Memory B cell (primary cell): ENCODE results near the gene TPRN.

Source experiments
- ATAC-seq: fragments of 150-1000 bp; cut with Tn5 transposase; 2 replicates; pipeline ENCODE4 v1.10.0; 2021; ENCODE audit warnings: low read depth, mild to moderate bottlenecking, moderate library complexity
- DNase-seq, 2 donors: peaks; one replicate each; pipeline ENCODE4 v3.0.0; 2022; ENCODE audit warnings: low spot score in 2 of 2
- H3K27ac Mint-ChIP-seq: one replicate; pipeline ENCODE4 v1.8.0; 2022; ENCODE audit warnings: mild to moderate bottlenecking, moderate library complexity, mixed read lengths
- H3K27me3 Mint-ChIP-seq: one replicate; pipeline ENCODE4 v1.8.0; 2022; ENCODE audit warnings: mixed read lengths
- H3K36me3 Mint-ChIP-seq: one replicate; pipeline ENCODE4 v1.8.0; 2022; ENCODE audit warnings: mild to moderate bottlenecking, mixed read lengths
- H3K4me1 Mint-ChIP-seq: one replicate; pipeline ENCODE4 v1.8.0; 2022; ENCODE audit warnings: mixed read lengths
- H3K4me3 Mint-ChIP-seq: one replicate; pipeline ENCODE4 v1.8.0; 2022; ENCODE audit warnings: mild to moderate bottlenecking, moderate library complexity, mixed read lengths
- H3K9me3 Mint-ChIP-seq: one replicate; pipeline ENCODE4 v1.8.0; 2022; ENCODE audit warnings: mixed read lengths

Gene TPRN

GRCh38 chr9:137164370-137165249, 35.9 kb downstream of the TPRN start:
- Mint-ChIP-seq H3K27me3 (peaks cover 28% of the 10 kb centered on the region), H3K4me3 (no peak overlapping the region)

GRCh38 chr9:137163805-137164204, 36.7 kb downstream of the TPRN start:
- H3K36me3 Mint-ChIP-seq, result no peaks in the 10 kb centered on the region
- H3K4me1 Mint-ChIP-seq, result peaks cover 8% of the 10 kb centered on the region
- peaks cover 32% of the 10 kb centered on the region for H3K27me3 Mint-ChIP-seq
- DNase-seq, result no peak
- no peak overlapping the region for H3K4me3 Mint-ChIP-seq
- no peak for ATAC-seq
- no peaks in the 10 kb centered on the region for H3K9me3 Mint-ChIP-seq
- H3K27ac Mint-ChIP-seq, result no peak overlapping the region

More at GRCh38 chr9:137164370-137165249, 35.9 kb downstream of the TPRN start:
- Mint-ChIP-seq H3K9me3 (no peaks in the 10 kb centered on the region), H3K4me1 (peaks cover 4% of the 10 kb centered on the region), H3K27ac (no peak overlapping the region), H3K36me3 (no peaks in the 10 kb centered on the region)
- DNase-seq (no peak), ATAC-seq (no peak)

- Mint-ChIP-seq H3K9me3 (no peaks in the 10 kb centered on the region), H3K27ac (no peak overlapping the region), H3K27me3 (peaks cover 30% of the 10 kb centered on the region), H3K4me3 (peak overlapping the region; percentile 57), H3K4me1 (peaks cover 7% of the 10 kb centered on the region), H3K36me3 (no peaks in the 10 kb centered on the region)
- DNase-seq (no peak), ATAC-seq (no peak)
Measured at GRCh38 chr9:137163365-137163715, 37.2 kb downstream of the TPRN start.

GRCh38 chr9:137162505-137163364, 37.8 kb downstream of the TPRN start:
- no peaks in the 10 kb centered on the region for H3K36me3 Mint-ChIP-seq
- H3K9me3 Mint-ChIP-seq, result no peaks in the 10 kb centered on the region
- ATAC-seq, result peak; percentile 49
- peak overlapping the region; percentile 40 for H3K4me3 Mint-ChIP-seq
- DNase-seq, result no peak
- peaks cover 11% of the 10 kb centered on the region for H3K4me1 Mint-ChIP-seq
- no peak overlapping the region for H3K27ac Mint-ChIP-seq
- H3K27me3 Mint-ChIP-seq, result peaks cover 34% of the 10 kb centered on the region

- H3K4me1 Mint-ChIP-seq, result peaks cover 11% of the 10 kb centered on the region
- ATAC-seq (no peak), DNase-seq (no peak)
- peaks cover 37% of the 10 kb centered on the region for H3K27me3 Mint-ChIP-seq
- no peaks in the 10 kb centered on the region for H3K9me3 Mint-ChIP-seq
- no peaks in the 10 kb centered on the region for H3K36me3 Mint-ChIP-seq
- H3K4me3 Mint-ChIP-seq, result no peak overlapping the region
- no peak overlapping the region for H3K27ac Mint-ChIP-seq
Measured at GRCh38 chr9:137161558-137162486, 38.7 kb downstream of the TPRN start.

GRCh38 chr9:137160716-137161557, 39.6 kb downstream of the TPRN start:
- H3K9me3 Mint-ChIP-seq, result no peaks in the 10 kb centered on the region
- DNase-seq (no peak), ATAC-seq (no peak)
- peaks cover 33% of the 10 kb centered on the region for H3K27me3 Mint-ChIP-seq
- peaks cover 14% of the 10 kb centered on the region for H3K4me1 Mint-ChIP-seq
- H3K27ac Mint-ChIP-seq, result no peak overlapping the region
- no peaks in the 10 kb centered on the region for H3K36me3 Mint-ChIP-seq
- no peak overlapping the region for H3K4me3 Mint-ChIP-seq

- H3K36me3 Mint-ChIP-seq, result no peaks in the 10 kb centered on the region
- H3K27me3 Mint-ChIP-seq, result peaks cover 29% of the 10 kb centered on the region
- peaks cover 14% of the 10 kb centered on the region for H3K4me1 Mint-ChIP-seq
- H3K4me3 Mint-ChIP-seq, result no peak overlapping the region
- no peaks in the 10 kb centered on the region for H3K9me3 Mint-ChIP-seq
- DNase-seq (no peak), ATAC-seq (no peak)
- no peak overlapping the region for H3K27ac Mint-ChIP-seq
Measured at GRCh38 chr9:137160054-137160425, 40.5 kb downstream of the TPRN start.

GRCh38 chr9:137159105-137160053, 41.2 kb downstream of the TPRN start:
- DNase-seq, result no peak
- no peak overlapping the region for H3K27ac Mint-ChIP-seq
- H3K9me3 Mint-ChIP-seq, result no peaks in the 10 kb centered on the region
- H3K27me3 Mint-ChIP-seq, result peaks cover 25% of the 10 kb centered on the region
- ATAC-seq, result no peak
- H3K4me1 Mint-ChIP-seq, result peaks cover 14% of the 10 kb centered on the region
- no peaks in the 10 kb centered on the region for H3K36me3 Mint-ChIP-seq
- H3K4me3 Mint-ChIP-seq, result no peak overlapping the region

- Mint-ChIP-seq H3K36me3 (no peaks in the 10 kb centered on the region), H3K27ac (no peak overlapping the region), H3K27me3 (peaks cover 25% of the 10 kb centered on the region), H3K4me3 (no peak overlapping the region), H3K9me3 (no peaks in the 10 kb centered on the region), H3K4me1 (peaks cover 14% of the 10 kb centered on the region)
- DNase-seq (no peak), ATAC-seq (no peak)
Measured at GRCh38 chr9:137158625-137159024, 41.9 kb downstream of the TPRN start.

GRCh38 chr9:137157618-137158415, 42.7 kb downstream of the TPRN start:
- no peaks in the 10 kb centered on the region for H3K9me3 Mint-ChIP-seq
- DNase-seq, result no peak
- H3K36me3 Mint-ChIP-seq, result no peaks in the 10 kb centered on the region
- no peak for ATAC-seq
- peaks cover 22% of the 10 kb centered on the region for H3K27me3 Mint-ChIP-seq
- no peak overlapping the region for H3K4me3 Mint-ChIP-seq
- peaks cover 14% of the 10 kb centered on the region for H3K4me1 Mint-ChIP-seq
- peak overlapping the region; percentile 58 for H3K27ac Mint-ChIP-seq

GRCh38 chr9:137156567-137157375, 43.8 kb downstream of the TPRN start:
- Mint-ChIP-seq H3K27ac (no peak overlapping the region), H3K9me3 (no peaks in the 10 kb centered on the region), H3K4me1 (peaks cover 14% of the 10 kb centered on the region), H3K27me3 (peaks cover 19% of the 10 kb centered on the region), H3K4me3 (peak overlapping the region; percentile 52), H3K36me3 (no peaks in the 10 kb centered on the region)
- DNase-seq (peak; percentile 39 to 54), ATAC-seq (peak; percentile 68)
